ENCODE data around the gene SLC4A11. TPM values are rescaled to one million over a fixed set of nuclear protein-coding genes. Genes with fewer than 3 reads are reported as not detected.

The SLC4A11 gene
- 1 to 10 TPM; 1.6 to 1.8 TPM for total RNA-seq

DNA sequence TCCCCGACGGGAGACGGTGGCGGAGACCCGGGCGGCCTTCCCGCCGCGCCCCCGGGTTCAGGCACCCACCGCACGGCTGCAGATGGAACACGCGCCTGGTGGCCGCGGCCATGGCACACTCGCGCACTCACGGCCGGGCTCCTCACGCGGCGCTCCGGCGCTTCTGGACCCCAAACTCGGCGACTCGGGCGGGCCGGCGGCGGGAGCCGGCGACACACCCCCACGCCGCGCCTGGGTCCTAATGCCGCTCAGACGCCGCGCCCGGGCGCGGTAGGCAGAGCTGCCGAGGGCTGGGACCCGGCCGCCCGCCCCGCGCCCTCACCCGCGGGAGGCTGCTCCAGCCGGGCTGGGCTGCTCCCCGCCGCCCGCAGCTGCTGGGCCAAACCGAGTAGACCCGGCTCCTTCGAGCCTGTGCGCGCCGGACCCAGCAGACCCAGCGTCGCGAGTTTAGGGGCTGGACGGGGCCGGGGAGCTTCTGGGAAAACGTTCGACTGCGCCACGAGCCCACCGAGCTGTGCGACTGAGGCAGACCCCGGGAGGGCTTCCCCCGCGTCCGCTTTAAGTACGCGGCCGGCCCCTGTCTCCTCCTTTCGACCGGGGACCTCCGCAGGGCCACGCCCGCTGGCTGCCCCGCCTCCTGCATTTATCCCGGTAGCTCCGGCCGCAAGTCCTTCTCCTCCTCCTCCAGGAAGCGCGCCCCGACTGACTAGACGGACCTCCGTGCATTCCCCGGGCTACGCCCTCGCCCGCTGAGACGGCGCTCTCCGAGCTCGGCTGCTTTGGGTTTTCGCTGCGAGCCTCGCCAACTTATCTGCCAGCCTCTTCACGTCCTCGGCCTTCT lies at the start of gene SLC4A11:
Gene SLC4A11, minus strand, starts transcription at position 165 of the 841 bp plus-strand sequence. Its CDS starts 53 bp downstream, at position 112.
- peak; percentile 45 for DNase-seq
- Mint-ChIP-seq H3K27me3 (peaks cover 51% of the 10 kb centered on the region), H3K4me1 (peaks cover 15% of the 10 kb centered on the region), H3K9me3 (no peaks in the 10 kb centered on the region), H3K4me3 (peak within 1 kb of the TSS; percentile 87), H3K36me3 (ENCODE audit: low read depth) (peaks cover 3% of the 10 kb centered on the region), H3K27ac (no peak within 1 kb of the TSS)
- CTCF ChIA-PET: interaction anchor here (0.7 to 1.6 kb wide), 5 partner anchors 9 to 437 kb away, joined by 3 to 7 read pairs (median 3); partner anchors contain the start of gene DNAAF9
- POLR2A ChIA-PET: interaction anchor here (0.6 to 1.8 kb wide), 8 partner anchors 10 to 81 kb away, joined by 3 to 9 read pairs (median 4); partner anchors contain the start of gene ITPA

GRCh38 chr20:3283222-3283820 lies 44.3 kb upstream of the SLC4A11 start:
- no peak overlapping the region for H3K27ac Mint-ChIP-seq
- no peaks in the 10 kb centered on the region for H3K27me3 Mint-ChIP-seq
- no peaks in the 10 kb centered on the region for H3K9me3 Mint-ChIP-seq
- H3K4me3 Mint-ChIP-seq: no peak overlapping the region
- POLR2A ChIA-PET: no interaction called here
- DNase-seq: no peak
- H3K4me1 Mint-ChIP-seq: no peaks in the 10 kb centered on the region
- peaks cover 2% of the 10 kb centered on the region for H3K36me3 Mint-ChIP-seq (ENCODE audit: low read depth)
- CTCF ChIA-PET: no interaction called here

DNA sequence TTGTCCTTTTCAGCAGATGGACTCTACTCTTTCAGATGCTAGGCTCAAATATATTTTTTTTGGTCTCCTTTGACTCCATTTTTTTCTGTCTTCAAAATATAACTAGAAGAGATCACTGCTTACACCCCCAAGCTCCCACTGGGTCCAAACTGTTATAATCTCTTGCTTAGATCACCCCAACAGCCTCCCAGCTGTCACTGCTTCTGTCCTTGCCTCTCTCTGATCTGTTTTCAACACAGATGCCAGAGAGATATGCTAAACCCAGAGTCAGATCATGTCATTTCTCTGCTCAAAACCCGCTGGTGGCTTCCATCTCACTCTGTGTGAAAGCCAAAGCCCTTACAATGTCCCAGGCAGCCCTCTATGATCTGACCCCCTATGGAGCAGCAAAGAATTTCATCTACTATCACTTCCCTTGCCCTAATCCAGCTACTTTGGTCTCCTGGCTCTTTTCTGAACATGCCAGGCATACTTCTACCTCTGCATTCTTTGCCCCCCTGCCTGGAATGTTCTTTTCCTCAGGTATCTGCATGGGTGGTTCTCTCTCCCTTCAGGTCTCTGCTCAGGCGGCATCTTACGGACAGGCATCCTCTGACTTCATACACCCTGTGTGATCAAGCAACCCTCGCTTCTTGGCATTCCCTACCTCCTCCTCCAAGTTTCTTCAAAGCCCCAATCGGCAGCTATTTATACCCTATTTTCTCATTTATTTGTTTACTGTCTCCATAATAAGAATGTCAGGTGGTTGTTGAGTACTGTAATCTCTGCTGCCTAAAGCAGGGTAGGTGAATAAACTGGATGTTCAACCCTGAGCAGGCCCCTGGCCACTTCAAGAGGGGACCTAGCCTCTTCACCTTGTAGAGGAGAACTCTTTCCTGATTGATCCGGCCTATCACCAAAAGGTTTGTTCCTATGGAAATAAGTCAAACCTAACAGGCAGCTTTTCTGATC lies 43.6 kb upstream of the SLC4A11 start:
- Mint-ChIP-seq H3K36me3 (ENCODE audit: low read depth) (peaks cover 2% of the 10 kb centered on the region), H3K4me1 (no peaks in the 10 kb centered on the region), H3K9me3 (no peaks in the 10 kb centered on the region), H3K27me3 (no peaks in the 10 kb centered on the region), H3K27ac (no peak overlapping the region), H3K4me3 (no peak overlapping the region)
- no peak for DNase-seq
- ChIA-PET POLR2A (no interaction called here), CTCF (no interaction called here)

DNA sequence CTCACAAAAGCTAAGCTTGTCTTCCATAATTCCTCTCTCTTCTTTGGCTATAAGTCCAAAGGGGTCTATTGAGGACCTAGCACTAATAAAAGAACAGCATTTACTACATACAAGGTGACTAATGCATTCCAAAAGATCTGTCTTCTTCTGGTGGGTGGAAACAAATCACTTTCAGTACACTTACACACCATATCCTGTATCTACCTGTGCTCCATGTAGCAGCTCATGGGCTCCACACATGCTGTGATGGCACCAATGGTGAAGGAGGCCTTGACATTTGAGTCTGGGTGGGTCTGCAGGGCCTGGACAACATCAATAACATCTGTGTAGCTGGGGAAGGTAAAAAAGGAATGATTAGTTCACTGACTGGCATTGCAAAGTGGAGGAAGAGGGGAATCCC lies 42.4 kb upstream of the SLC4A11 start:
- Mint-ChIP-seq H3K27me3 (no peaks in the 10 kb centered on the region), H3K36me3 (ENCODE audit: low read depth) (peaks cover 2% of the 10 kb centered on the region), H3K4me3 (no peak overlapping the region), H3K9me3 (no peaks in the 10 kb centered on the region), H3K4me1 (no peaks in the 10 kb centered on the region), H3K27ac (no peak overlapping the region)
- no peak for DNase-seq
- ChIA-PET POLR2A (no interaction called here), CTCF (no interaction called here)

DNA sequence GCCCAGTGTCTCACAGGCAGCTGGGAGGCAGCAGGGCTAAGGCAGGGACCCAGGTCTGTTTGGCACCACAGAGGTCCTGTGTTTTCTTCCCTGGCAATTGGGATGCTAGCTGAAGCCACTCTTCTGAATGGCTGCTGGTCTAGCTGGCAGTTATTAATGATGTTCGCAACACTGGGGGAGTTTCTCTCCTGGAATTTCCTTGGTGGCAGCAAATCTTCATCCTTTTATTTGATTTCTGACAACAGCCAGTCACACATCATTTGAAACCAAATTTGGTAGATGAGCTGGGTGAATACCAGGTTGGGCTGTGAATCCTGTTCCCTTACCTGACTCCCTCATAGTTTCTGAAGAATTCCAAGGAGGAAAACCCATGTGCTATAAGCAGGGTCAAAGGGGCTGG lies 40.8 kb upstream of the SLC4A11 start:
- H3K27me3 Mint-ChIP-seq: no peaks in the 10 kb centered on the region
- H3K4me3 Mint-ChIP-seq: no peak overlapping the region
- CTCF ChIA-PET: no interaction called here
- no peaks in the 10 kb centered on the region for H3K4me1 Mint-ChIP-seq
- H3K36me3 Mint-ChIP-seq (ENCODE audit: low read depth): peaks cover 2% of the 10 kb centered on the region
- H3K27ac Mint-ChIP-seq: no peak overlapping the region
- POLR2A ChIA-PET: no interaction called here
- no peak for DNase-seq
- no peaks in the 10 kb centered on the region for H3K9me3 Mint-ChIP-seq

DNA sequence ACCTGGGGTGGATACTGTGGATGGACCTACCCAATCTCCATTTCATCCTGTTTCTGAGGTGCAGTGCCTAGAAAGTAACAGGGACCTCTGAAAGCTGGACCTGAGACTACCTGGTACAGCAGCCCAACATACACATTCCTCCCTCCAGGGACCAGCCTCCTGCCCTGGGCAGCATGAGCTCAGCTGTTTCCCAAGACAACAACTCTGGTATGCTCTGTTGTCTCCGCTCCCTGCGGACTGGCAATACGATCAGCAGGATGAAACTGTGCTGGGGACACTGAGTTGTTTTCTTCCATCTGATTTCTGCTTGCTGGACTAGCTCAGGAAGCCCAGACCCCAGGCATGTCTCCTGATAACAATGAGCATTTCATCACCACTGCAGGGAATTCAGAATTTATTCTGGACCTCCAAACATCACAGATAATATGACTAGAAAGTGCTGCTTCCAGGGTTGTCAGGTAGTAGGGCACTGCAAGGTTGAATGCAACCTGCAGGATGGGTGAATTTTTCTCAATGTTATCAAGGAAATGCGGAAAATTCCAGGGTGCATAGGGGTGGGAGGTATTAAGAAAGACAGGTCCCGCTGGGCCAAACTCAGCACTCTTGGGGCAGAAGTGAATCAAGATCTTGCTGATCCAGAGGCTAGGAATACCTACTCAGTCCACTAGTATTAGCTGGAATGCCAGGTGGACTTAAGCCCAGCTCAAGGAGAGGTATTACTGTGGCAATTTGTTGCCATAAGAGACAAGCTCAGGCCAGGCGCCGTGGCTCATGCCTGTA lies 38.9 kb upstream of the SLC4A11 start:
- H3K36me3 Mint-ChIP-seq (ENCODE audit: low read depth): peaks cover 2% of the 10 kb centered on the region
- POLR2A ChIA-PET: no interaction called here
- DNase-seq: no peak
- H3K4me1 Mint-ChIP-seq: no peaks in the 10 kb centered on the region
- no peaks in the 10 kb centered on the region for H3K9me3 Mint-ChIP-seq
- H3K27me3 Mint-ChIP-seq: no peaks in the 10 kb centered on the region
- H3K27ac Mint-ChIP-seq: no peak overlapping the region
- H3K4me3 Mint-ChIP-seq: no peak overlapping the region
- CTCF ChIA-PET: interaction anchor here (1.8 kb wide), 1 partner anchor 15 kb away, joined by 4 read pairs; no protein-coding TSS in a partner anchor

- peaks cover 2% of the 10 kb centered on the region for H3K36me3 Mint-ChIP-seq (ENCODE audit: low read depth)
- no peak for DNase-seq
- CTCF ChIA-PET: interaction anchor here (0.7 to 1.8 kb wide), 3 partner anchors 14 to 58 kb away, joined by 3 to 4 read pairs (median 4); no protein-coding TSS in a partner anchor
These were observed 37.7 kb upstream of the SLC4A11 start for GRCh38 chr20:3276680-3277015.

GRCh38 chr20:3275966-3276679 lies 37.1 kb upstream of the SLC4A11 start:
- Mint-ChIP-seq H3K27ac (no peak overlapping the region), H3K4me3 (no peak overlapping the region), H3K4me1 (no peaks in the 10 kb centered on the region), H3K9me3 (no peaks in the 10 kb centered on the region), H3K27me3 (no peaks in the 10 kb centered on the region), H3K36me3 (ENCODE audit: low read depth) (no peaks in the 10 kb centered on the region)
- CTCF ChIA-PET: interaction anchor here (1.1 kb wide), 1 partner anchor 57 kb away, joined by 4 read pairs; no protein-coding TSS in a partner anchor
- POLR2A ChIA-PET: interaction anchor here (0.6 to 1.0 kb wide), 2 partner anchors 62 to 154 kb away, joined by 3 read pairs; no protein-coding TSS in a partner anchor
- no peak for DNase-seq

More at GRCh38 chr20:3276680-3277015, 37.7 kb upstream of the SLC4A11 start:
- no peaks in the 10 kb centered on the region for H3K27me3 Mint-ChIP-seq
- H3K4me3 Mint-ChIP-seq: no peak overlapping the region
- POLR2A ChIA-PET: interaction anchor here (0.6 to 1.0 kb wide), 2 partner anchors 35 to 154 kb away, joined by 3 read pairs; no protein-coding TSS in a partner anchor
- no peaks in the 10 kb centered on the region for H3K9me3 Mint-ChIP-seq
- H3K27ac Mint-ChIP-seq: no peak overlapping the region
- no peaks in the 10 kb centered on the region for H3K4me1 Mint-ChIP-seq

- H3K9me3 Mint-ChIP-seq: no peaks in the 10 kb centered on the region
- CTCF ChIA-PET: interaction anchor here (1.1 kb wide), 1 partner anchor 56 kb away, joined by 4 read pairs; no protein-coding TSS in a partner anchor
- POLR2A ChIA-PET: interaction anchor here (0.6 kb wide), 1 partner anchor 63 kb away, joined by 3 read pairs; no protein-coding TSS in a partner anchor
- H3K27me3 Mint-ChIP-seq: no peaks in the 10 kb centered on the region
- no peak for DNase-seq
- H3K4me1 Mint-ChIP-seq: no peaks in the 10 kb centered on the region
- H3K27ac Mint-ChIP-seq: no peak overlapping the region
- no peak overlapping the region for H3K4me3 Mint-ChIP-seq
- H3K36me3 Mint-ChIP-seq (ENCODE audit: low read depth): no peaks in the 10 kb centered on the region
These were observed 36.3 kb upstream of the SLC4A11 start for GRCh38 chr20:3275064-3275935.

DNA sequence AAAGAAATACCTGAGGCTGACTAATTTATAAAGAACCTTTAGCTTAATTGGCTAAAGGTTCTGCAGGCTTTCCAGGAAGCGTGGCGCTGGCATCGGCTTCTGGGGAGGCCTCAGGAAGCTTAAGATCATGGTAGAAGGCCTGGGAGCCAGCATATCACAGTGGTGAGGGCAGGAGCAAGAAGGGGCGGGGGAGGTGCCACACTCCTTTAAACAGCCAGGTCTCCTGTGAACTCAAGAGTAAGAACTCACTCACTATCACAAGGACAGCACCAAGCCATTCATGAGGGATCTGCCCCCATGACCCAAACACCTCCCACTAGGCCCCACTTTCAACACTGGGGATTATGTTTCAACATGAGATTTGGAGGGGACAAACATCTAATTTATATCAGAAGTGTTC lies 34.4 kb upstream of the SLC4A11 start:
- Mint-ChIP-seq H3K4me1 (no peaks in the 10 kb centered on the region), H3K36me3 (ENCODE audit: low read depth) (no peaks in the 10 kb centered on the region), H3K27ac (no peak overlapping the region), H3K9me3 (no peaks in the 10 kb centered on the region), H3K4me3 (no peak overlapping the region), H3K27me3 (no peaks in the 10 kb centered on the region)
- ChIA-PET POLR2A (no interaction called here), CTCF (interaction anchor here (1.1 kb wide), 1 partner anchor 55 kb away, joined by 4 read pairs; no protein-coding TSS in a partner anchor)
- no peak for DNase-seq

DNA sequence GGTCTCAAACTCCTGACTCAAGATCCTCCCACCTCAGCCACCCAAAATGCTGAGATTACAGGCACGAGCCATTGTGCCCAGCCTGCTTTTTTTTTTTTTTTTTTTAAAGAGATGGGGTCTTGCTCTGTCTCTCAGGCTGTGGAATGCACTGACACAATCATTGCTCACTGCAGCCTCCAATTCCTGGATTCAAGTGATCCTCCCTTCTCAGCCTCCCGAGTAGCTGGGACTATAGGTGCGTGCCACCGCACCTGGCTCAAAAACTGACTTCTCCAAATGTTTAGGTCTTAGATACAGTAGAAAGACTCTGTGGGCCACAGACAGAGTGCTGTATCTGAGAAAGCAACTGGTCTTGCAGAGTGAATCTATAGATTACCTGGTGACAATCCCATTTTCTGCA lies 31.1 kb upstream of the SLC4A11 start:
- no peaks in the 10 kb centered on the region for H3K4me1 Mint-ChIP-seq
- H3K36me3 Mint-ChIP-seq (ENCODE audit: low read depth): no peaks in the 10 kb centered on the region
- POLR2A ChIA-PET: no interaction called here
- DNase-seq: no peak
- H3K9me3 Mint-ChIP-seq: no peaks in the 10 kb centered on the region
- H3K4me3 Mint-ChIP-seq: no peak overlapping the region
- no peak overlapping the region for H3K27ac Mint-ChIP-seq
- CTCF ChIA-PET: no interaction called here
- no peaks in the 10 kb centered on the region for H3K27me3 Mint-ChIP-seq
